Measurements from ENCODE around the gene NPTN.
"Not testable (repeated sequence)": the region's sequence is repeated elsewhere in the genome, so short reads cannot be mapped to it uniquely, and the experiment has no call there.

Gene NPTN

GRCh38 chr15:73600413-73601335, 32.5 kb downstream of the NPTN start:
- no peak for DNase-seq

- no peak for DNase-seq
These were observed 33.3 kb downstream of the NPTN start for GRCh38 chr15:73599934-73600333.

GRCh38 chr15:73598530-73599160, 34.5 kb downstream of the NPTN start:
- DNase-seq, result no peak

GRCh38 chr15:73597036-73597638, 36.1 kb downstream of the NPTN start:
- no peak for DNase-seq

- DNase-seq, result no peak
These were observed 37.0 kb downstream of the NPTN start for GRCh38 chr15:73596174-73596573.

GRCh38 chr15:73594109-73594508, 39.1 kb downstream of the NPTN start:
- no peak for DNase-seq

- DNase-seq, result no peak
These were observed 39.7 kb downstream of the NPTN start for GRCh38 chr15:73593304-73594074.

GRCh38 chr15:73590263-73590662, 42.9 kb downstream of the NPTN start:
- no peak for DNase-seq

GRCh38 chr15:73589766-73590165, 43.4 kb downstream of the NPTN start:
- DNase-seq, result no peak

GRCh38 chr15:73585871-73586654, 47.1 kb downstream of the NPTN start:
- no peak for DNase-seq

- no peak for DNase-seq
These were observed 48.3 kb downstream of the NPTN start for GRCh38 chr15:73584699-73585420.

GRCh38 chr15:73583544-73583943, 49.6 kb downstream of the NPTN start:
- DNase-seq, result no peak

GRCh38 chr15:73582851-73583379, 50.3 kb downstream of the NPTN start:
- no peak for DNase-seq

GRCh38 chr15:73578026-73578425, 55.2 kb downstream of the NPTN start:
- no peak for DNase-seq

GRCh38 chr15:73577593-73577992, 55.6 kb downstream of the NPTN start:
- not testable (repeated sequence) for DNase-seq

- DNase-seq, result no peak
These were observed 57.4 kb downstream of the NPTN start for GRCh38 chr15:73575636-73576247.

GRCh38 chr15:73573572-73573971, 59.6 kb downstream of the NPTN start:
- no peak for DNase-seq

GRCh38 chr15:73573037-73573436, 60.2 kb downstream of the NPTN start:
- DNase-seq, result no peak

- no peak for DNase-seq
These were observed 60.9 kb downstream of the NPTN start for GRCh38 chr15:73572296-73572695.

GRCh38 chr15:73571346-73571745, 61.8 kb downstream of the NPTN start:
- DNase-seq, result no peak
